Stimulated activated CD8-positive, alpha-beta memory T cell treated with anti-CD3 and anti-CD28 coated beads, Interleukin-15, amount 100 ng/mL, for 1 hour (primary cell): Measurements from ENCODE around the gene RABL2A.
"Not testable (repeated sequence)": the region's sequence is repeated elsewhere in the genome, so short reads cannot be mapped to it uniquely, and the experiment has no call there.

Experiments used
- DNase-seq: peaks from one replicate; pipeline ENCODE4 v3.0.0-alpha.2; 2020; ENCODE audit warnings: low read depth

The RABL2A gene

GRCh38 chr2:113685471-113685870, 58.4 kb downstream of the RABL2A start:
- no peak for DNase-seq

GRCh38 chr2:113686537-113686936, 59.5 kb downstream of the RABL2A start:
- no peak for DNase-seq

GRCh38 chr2:113690871-113691270, 63.8 kb downstream of the RABL2A start:
- not testable (repeated sequence) for DNase-seq
